K562 (cell line): ENCODE data around the gene SERTAD1. TPM values are rescaled to one million over a fixed set of nuclear protein-coding genes. Genes with fewer than 3 reads are reported as not detected.
A peak's percentile ranks its signal among the peaks of the same experiment; 100 is the strongest.

Experiments used
- BRF1 ChIP-seq: IDR thresholded peaks from 3 replicates; pipeline ENCODE4 v1.6.1; 2011; ENCODE audit warnings: borderline replicate concordance, mild to moderate bottlenecking; ENCODE audit not compliant: insufficient read length; ENCODE audit errors: extremely low read depth
- CBFA2T2 ChIP-seq: fragments of 450-650 bp; conservative IDR thresholded peaks from 2 replicates; pipeline ENCODE4 v1.6.1; 2017; ENCODE audit warnings: mild to moderate bottlenecking
- CCNT2 ChIP-seq: IDR thresholded peaks from 2 replicates; pipeline ENCODE4 v1.6.1; 2011; ENCODE audit warnings: borderline replicate concordance, low read depth, mild to moderate bottlenecking, moderate library complexity, mixed read lengths, low read length; ENCODE audit not compliant: insufficient read length; ENCODE audit errors: extremely low read depth
- HMGN3 ChIP-seq: IDR thresholded peaks from 2 replicates; pipeline ENCODE4 v1.6.1; 2011; ENCODE audit warnings: borderline replicate concordance, low read depth, mild to moderate bottlenecking, mixed read lengths, low read length; ENCODE audit not compliant: insufficient read length; ENCODE audit errors: extremely low read depth
- IFI16 ChIP-seq: fragments of 250-450 bp; sonication (Bioruptor Pico); IDR thresholded peaks from 2 replicates; pipeline ENCODE4 v2.1.2; 2022; ENCODE audit warnings: mild to moderate bottlenecking, inconsistent platforms
- MECOM ChIP-seq: fragments of 250-450 bp; sonication (Bioruptor Pico); IDR thresholded peaks from 2 replicates; pipeline ENCODE4 v1.8.0; 2022; ENCODE audit warnings: inconsistent platforms
- MTF1 ChIP-seq: fragments of 250-450 bp; sonication (Bioruptor Pico); IDR thresholded peaks from 2 replicates; pipeline ENCODE4 v1.9.0; 2021; ENCODE audit warnings: moderate library complexity, mild to moderate bottlenecking, inconsistent platforms, borderline replicate concordance
- PBX2 ChIP-seq, 2 experiments: IDR thresholded peaks in 1 of 2; conservative IDR thresholded peaks in 1 of 2; 2 replicates each; pipeline ENCODE4 v1.6.1; 2016; ENCODE audit warnings: low read depth in 2 of 2, mild to moderate bottlenecking in 1 of 2, missing compliant biosample characterization in 1 of 2, missing genetic modification characterization in 1 of 2, moderate library complexity in 1 of 2
- SAFB2 ChIP-seq: fragments of 200-400 bp; formaldehyde crosslinking; IDR thresholded peaks from 2 replicates; pipeline ENCODE4 v1.6.1; 2018; ENCODE audit warnings: borderline replicate concordance, low read length, low read depth, moderate library complexity; ENCODE audit not compliant: severe bottlenecking
- SMARCE1 ChIP-seq: fragments of 450-650 bp; IDR thresholded peaks from 2 replicates; pipeline ENCODE4 v1.7.1; 2016; ENCODE audit warnings: mild to moderate bottlenecking
- TBP ChIP-seq: optimal IDR thresholded peaks from 2 replicates; pipeline ENCODE3; 2011; ENCODE audit warnings: low read depth, low read length, improper control_type of control experiment
- TEAD1 ChIP-seq, 2 experiments: fragments of 450-650 bp in 1 of 2; sonication (generic) in 1 of 2; formaldehyde crosslinking; IDR thresholded peaks; 2 replicates each; pipeline versions ENCODE4 v1.4.0 to v1.8.0; 2020 to 2022; ENCODE audit warnings: mild to moderate bottlenecking in 2 of 2, missing genetic modification reagents in 1 of 2
- YY1 ChIP-seq, 3 experiments: IDR thresholded peaks; 2 replicates each; pipeline ENCODE4 v1.6.1; 2011; ENCODE audit warnings: low read length in 2 of 3, mild to moderate bottlenecking in 2 of 3, moderate library complexity in 2 of 3, borderline replicate concordance in 1 of 3, control low read depth in 1 of 3, low read depth in 1 of 3; ENCODE audit not compliant: insufficient read depth in 3 of 3, insufficient replicate concordance in 2 of 3, control insufficient read depth in 1 of 3, insufficient read length in 1 of 3; ENCODE audit errors: extremely low read depth in 1 of 3
- ZBTB49 ChIP-seq: sonication (generic); formaldehyde crosslinking; IDR thresholded peaks from 2 replicates; pipeline ENCODE4 v1.8.0; 2022; ENCODE audit warnings: missing genetic modification reagents, mild to moderate bottlenecking, borderline replicate concordance
- ZNF668 ChIP-seq: fragments of 250-450 bp; sonication (Bioruptor Pico); IDR thresholded peaks from 2 replicates; pipeline ENCODE4 v1.8.0; 2022; ENCODE audit warnings: mild to moderate bottlenecking, inconsistent platforms
- polyA plus RNA-seq, 8 experiments: library from polyadenylated mRNA; depleted of rRNA in 4 of 8; stranded (reverse) in 5 of 8; unstranded in 3 of 8; fragments of >200 nt; fragmentation: Nextera tagmentation in 2 of 8; fragmentation: Illumina TruSeq in 1 of 8; extraction: Ambion mirVana in 2 of 8; extraction: Trizol in 1 of 8; gene quantifications; 2 replicates each; pipeline versions ENCODE4 v1.2.1 to v1.2.3, GENCODE V29; 2011 to 2014; ENCODE audit warnings: inconsistent platforms in 1 of 8, missing spikeins in 1 of 8
- total RNA-seq, 7 experiments: library from RNA; depleted of rRNA in 6 of 7; stranded (reverse); fragments of >200 nt in 6 of 7; fragmentation: Illumina TruSeq in 2 of 7; extraction: Trizol in 2 of 7; gene quantifications; 2 replicates each; pipeline versions ENCODE4 v1.2.1 to v1.2.3, GENCODE V29; 2011 to 2021; ENCODE audit warnings: low replicate concordance in 1 of 7
- TF ChIP-seq, protein P1 (sequence below), 2 experiments: fragments of 150-350 bp in 1 of 2; IDR thresholded peaks; 2 replicates each; pipeline ENCODE4 v1.6.1; 2012 to 2016; ENCODE audit warnings: low read depth in 2 of 2, low read length in 2 of 2, mild to moderate bottlenecking in 1 of 2, moderate library complexity in 1 of 2

Gene SERTAD1
- total and polyA plus RNA-seq, 9 of the 15 experiments (the other 6 are each of a cell fraction or from before 2014, with no cell fraction given), result 0.15 to 8.7 (median 4.9) TPM

DNA sequence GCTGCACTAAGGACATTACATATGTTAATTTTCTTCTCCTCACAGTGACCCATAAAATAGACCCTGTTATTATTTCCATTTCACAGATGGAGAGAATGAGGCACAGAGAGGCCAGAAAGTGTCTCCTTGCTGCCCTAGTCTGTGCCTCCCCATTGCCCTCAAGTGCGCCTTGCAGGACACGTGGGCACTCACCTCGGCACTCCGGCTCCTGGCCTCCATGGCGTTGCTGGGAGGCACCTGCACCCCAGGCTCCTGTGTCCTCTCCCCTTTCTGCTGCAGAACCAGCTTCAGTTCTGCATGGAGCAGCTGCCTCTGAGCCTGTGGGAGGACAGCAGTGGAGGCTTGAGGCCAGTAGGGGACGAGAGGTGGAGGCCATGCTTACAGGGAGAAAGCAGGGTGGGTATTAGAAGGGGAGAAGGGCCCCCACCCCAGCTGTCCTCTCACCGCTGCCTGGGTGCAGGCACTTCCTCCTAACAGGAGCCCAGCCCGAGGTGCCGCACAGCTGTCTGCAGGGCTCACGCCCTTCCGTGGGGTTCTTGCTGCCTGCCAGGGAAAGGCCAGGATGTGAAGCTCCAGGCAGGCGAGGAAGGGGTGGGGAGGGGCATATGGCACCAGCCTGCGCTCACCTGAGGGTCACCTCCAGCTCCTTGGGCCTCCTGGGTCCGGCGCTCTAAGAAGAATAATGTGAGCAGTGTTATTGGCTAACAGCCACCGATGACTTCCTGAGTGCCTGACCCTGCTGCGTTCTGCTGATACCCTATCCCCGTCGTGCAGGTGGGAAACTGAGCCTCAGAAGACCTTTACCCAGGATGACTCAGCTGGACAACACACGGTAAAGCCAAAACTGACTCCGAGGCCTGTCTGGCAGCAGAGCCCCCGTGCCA is 17.8 kb downstream of the SERTAD1 start (continued):
- TF ChIP-seq, protein P1, sequence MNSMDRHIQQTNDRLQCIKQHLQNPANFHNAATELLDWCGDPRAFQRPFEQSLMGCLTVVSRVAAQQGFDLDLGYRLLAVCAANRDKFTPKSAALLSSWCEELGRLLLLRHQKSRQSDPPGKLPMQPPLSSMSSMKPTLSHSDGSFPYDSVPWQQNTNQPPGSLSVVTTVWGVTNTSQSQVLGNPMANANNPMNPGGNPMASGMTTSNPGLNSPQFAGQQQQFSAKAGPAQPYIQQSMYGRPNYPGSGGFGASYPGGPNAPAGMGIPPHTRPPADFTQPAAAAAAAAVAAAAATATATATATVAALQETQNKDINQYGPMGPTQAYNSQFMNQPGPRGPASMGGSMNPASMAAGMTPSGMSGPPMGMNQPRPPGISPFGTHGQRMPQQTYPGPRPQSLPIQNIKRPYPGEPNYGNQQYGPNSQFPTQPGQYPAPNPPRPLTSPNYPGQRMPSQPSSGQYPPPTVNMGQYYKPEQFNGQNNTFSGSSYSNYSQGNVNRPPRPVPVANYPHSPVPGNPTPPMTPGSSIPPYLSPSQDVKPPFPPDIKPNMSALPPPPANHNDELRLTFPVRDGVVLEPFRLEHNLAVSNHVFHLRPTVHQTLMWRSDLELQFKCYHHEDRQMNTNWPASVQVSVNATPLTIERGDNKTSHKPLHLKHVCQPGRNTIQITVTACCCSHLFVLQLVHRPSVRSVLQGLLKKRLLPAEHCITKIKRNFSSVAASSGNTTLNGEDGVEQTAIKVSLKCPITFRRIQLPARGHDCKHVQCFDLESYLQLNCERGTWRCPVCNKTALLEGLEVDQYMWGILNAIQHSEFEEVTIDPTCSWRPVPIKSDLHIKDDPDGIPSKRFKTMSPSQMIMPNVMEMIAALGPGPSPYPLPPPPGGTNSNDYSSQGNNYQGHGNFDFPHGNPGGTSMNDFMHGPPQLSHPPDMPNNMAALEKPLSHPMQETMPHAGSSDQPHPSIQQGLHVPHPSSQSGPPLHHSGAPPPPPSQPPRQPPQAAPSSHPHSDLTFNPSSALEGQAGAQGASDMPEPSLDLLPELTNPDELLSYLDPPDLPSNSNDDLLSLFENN (IDR thresholded peaks at IDR 0.05; ENCODE audit: low read depth in 2 of 2, low read length in 2 of 2), result no peak
- TF ChIP-seq MECOM (CRISPR knock-in tag) (no peak), CCNT2 (peak; percentile 40), TEAD1 (CRISPR knock-in tag; IDR thresholded peaks at IDR 0.05) (no peak), ZBTB49 (CRISPR knock-in tag) (no peak), CBFA2T2 (0 out of 2 replicates have a peak, but pooled peaks have one; percentile 30), BRF1 (no peak), YY1 (IDR thresholded peaks at IDR 0.05; ENCODE audit: borderline replicate concordance in 1 of 3, control insufficient read depth in 1 of 3, extremely low read depth in 1 of 3, insufficient read depth in 3 of 3, insufficient read length in 1 of 3, insufficient replicate concordance in 2 of 3, low read depth in 1 of 3, low read length in 2 of 3) (no peak), MTF1 (CRISPR knock-in tag) (no peak), IFI16 (CRISPR knock-in tag) (no peak), PBX2 (CRISPR knock-in tag; IDR thresholded peaks at IDR 0.05; ENCODE audit: low read depth) (no peak), PBX2 (tag; conservative IDR thresholded peaks at IDR 0.05; ENCODE audit: low read depth) (no peak), TBP (no peak), HMGN3 (peak; percentile 20), SAFB2 (no peak), SMARCE1 (peak; percentile 43; the same call in 1 of the 2 replicates), ZNF668 (no peak)
